LNCaP clone FGC (cell line): ENCODE data around the gene CHST8.

Experiments
- DNase-seq: peaks from one replicate; pipeline ENCODE4 v3.0.0-alpha.2; 2011; ENCODE audit warnings: low read depth
- H3K4me3 ChIP-seq: 2 replicates; pipeline ENCODE4 v1.5.1; 2011; ENCODE audit warnings: mild to moderate bottlenecking, low read depth, low read length, control low read depth
- CTCF ChIP-seq: IDR thresholded peaks from 2 replicates; pipeline ENCODE4 v1.5.1; 2012; ENCODE audit warnings: mild to moderate bottlenecking; ENCODE audit not compliant: control insufficient read depth, insufficient read depth; ENCODE audit errors: extremely low read depth

Gene CHST8

GRCh38 chr19:33781996-33782395, 160.2 kb downstream of the CHST8 start:
- no peak for TF ChIP-seq CTCF
- no peak overlapping the region for H3K4me3 ChIP-seq

GRCh38 chr19:33784432-33784831, 162.7 kb downstream of the CHST8 start:
- H3K4me3 ChIP-seq = no peak overlapping the region
- no peak for TF ChIP-seq CTCF
- no peak for DNase-seq

More at GRCh38 chr19:33781996-33782395, 160.2 kb downstream of the CHST8 start:
- no peak for DNase-seq

- DNase-seq = no peak
- no peak for TF ChIP-seq CTCF
- H3K4me3 ChIP-seq = no peak overlapping the region
Measured at GRCh38 chr19:33785795-33786194, 164.0 kb downstream of the CHST8 start.

GRCh38 chr19:33788676-33789075, 166.9 kb downstream of the CHST8 start:
- no peak for DNase-seq
- no peak for TF ChIP-seq CTCF

GRCh38 chr19:33789344-33789743, 167.6 kb downstream of the CHST8 start:
- TF ChIP-seq CTCF = no peak
- H3K4me3 ChIP-seq = no peak overlapping the region
- DNase-seq = no peak

More at GRCh38 chr19:33788676-33789075, 166.9 kb downstream of the CHST8 start:
- no peak overlapping the region for H3K4me3 ChIP-seq

GRCh38 chr19:33794683-33795369, 173.1 kb downstream of the CHST8 start:
- no peak for DNase-seq
- TF ChIP-seq CTCF = no peak
- peak overlapping the region; percentile 62 for H3K4me3 ChIP-seq
